Trophoblast cell (in vitro differentiated cells and primary cell): Measurements from ENCODE around the gene WDR76.

Experiments
- DNase-seq, 2 donors: peaks; one replicate each; pipeline ENCODE4 v3.0.0-alpha.2; 2016
- H2AFZ ChIP-seq: 2 replicates; pipeline ENCODE4 v1.6.1; 2013; ENCODE audit warnings: low read length, moderate library complexity, mild to moderate bottlenecking; ENCODE audit not compliant: insufficient read depth, poor library complexity
- H2AK5ac ChIP-seq: 2 replicates; pipeline ENCODE4 v1.6.1; 2013; ENCODE audit warnings: mild to moderate bottlenecking, low read length
- H2BK120ac ChIP-seq: 2 replicates; pipeline ENCODE4 v1.6.1; 2013; ENCODE audit warnings: low read length, mild to moderate bottlenecking, moderate library complexity; ENCODE audit not compliant: insufficient read depth, poor library complexity
- H2BK12ac ChIP-seq: 2 replicates; pipeline ENCODE4 v1.6.1; 2013; ENCODE audit warnings: mild to moderate bottlenecking, low read length, moderate library complexity
- H2BK5ac ChIP-seq: 2 replicates; pipeline ENCODE4 v1.6.1; 2013; ENCODE audit warnings: low read length, low read depth, moderate library complexity, mild to moderate bottlenecking; ENCODE audit not compliant: poor library complexity
- H3K14ac ChIP-seq: 2 replicates; pipeline ENCODE4 v1.6.1; 2013; ENCODE audit warnings: mild to moderate bottlenecking, low read length
- H3K18ac ChIP-seq: 2 replicates; pipeline ENCODE4 v1.6.1; 2013; ENCODE audit warnings: mild to moderate bottlenecking, low read length
- H3K23ac ChIP-seq: 2 replicates; pipeline ENCODE4 v1.6.1; 2013; ENCODE audit warnings: low read length
- H3K27ac ChIP-seq: 2 replicates; pipeline ENCODE4 v1.5.1; 2013; ENCODE audit warnings: low read depth, mild to moderate bottlenecking, inconsistent platforms, low read length, moderate library complexity
- H3K27me3 ChIP-seq: 2 replicates; pipeline ENCODE4 v1.6.1; 2013; ENCODE audit warnings: inconsistent platforms, mild to moderate bottlenecking, low read length, moderate library complexity; ENCODE audit not compliant: insufficient read depth
- H3K36me3 ChIP-seq, 2 experiments: 1 replicate in 1 of 2; 2 replicates in 1 of 2; pipeline ENCODE4 v1.6.1; 2013; ENCODE audit warnings: low read length in 2 of 2, mild to moderate bottlenecking in 2 of 2, moderate library complexity in 1 of 2; ENCODE audit not compliant: insufficient read depth in 2 of 2, control insufficient read depth in 1 of 2
- H3K4ac ChIP-seq: 2 replicates; pipeline ENCODE4 v1.6.1; 2013; ENCODE audit warnings: low read depth, mild to moderate bottlenecking, low read length, moderate library complexity
- H3K4me1 ChIP-seq, 2 experiments: 1 replicate in 1 of 2; 2 replicates in 1 of 2; pipeline ENCODE4 v1.6.1; 2013; ENCODE audit warnings: low read length in 2 of 2, mild to moderate bottlenecking in 2 of 2, moderate library complexity in 1 of 2; ENCODE audit not compliant: insufficient read depth in 2 of 2, control insufficient read depth in 1 of 2
- H3K4me2 ChIP-seq: 2 replicates; pipeline ENCODE4 v1.6.1; 2013; ENCODE audit warnings: inconsistent platforms, mild to moderate bottlenecking, low read length, moderate library complexity
- H3K4me3 ChIP-seq: 2 replicates; pipeline ENCODE4 v1.5.1; 2013; ENCODE audit warnings: mild to moderate bottlenecking, low read depth, low read length, inconsistent platforms
- H3K79me1 ChIP-seq: one replicate; pipeline ENCODE4 v1.6.1; 2013; ENCODE audit warnings: low read length
- H3K79me2 ChIP-seq: 2 replicates; pipeline ENCODE4 v1.6.1; 2013; ENCODE audit warnings: low read length, mild to moderate bottlenecking; ENCODE audit not compliant: control insufficient read depth, insufficient read depth, poor library complexity
- H3K9ac ChIP-seq: 2 replicates; pipeline ENCODE4 v1.6.1; 2013; ENCODE audit warnings: mild to moderate bottlenecking, low read length
- H3K9me3 ChIP-seq: 2 replicates; pipeline ENCODE4 v1.6.1; 2013; ENCODE audit warnings: low read depth, mild to moderate bottlenecking, control low read depth, inconsistent platforms, low read length; ENCODE audit not compliant: insufficient read depth
- H4K12ac ChIP-seq: 2 replicates; pipeline ENCODE4 v1.6.1; 2013; ENCODE audit warnings: low read depth, mild to moderate bottlenecking, low read length, moderate library complexity
- H4K8ac ChIP-seq: 2 replicates; pipeline ENCODE4 v1.6.1; 2013; ENCODE audit warnings: low read depth, mild to moderate bottlenecking, low read length, moderate library complexity
- H4K91ac ChIP-seq: one replicate; pipeline ENCODE4 v1.6.1; 2013; ENCODE audit warnings: low read depth, mild to moderate bottlenecking, low read length, moderate library complexity
- WGBS: extraction: QIAGEN DNeasy Blood & Tissue Kit; methylation state at CpG from one replicate; pipeline ENCODE4 v1.1.7; 2013; ENCODE audit warnings: missing lambda C conversion rate; ENCODE audit not compliant: insufficient read length, insufficient coverage; ENCODE audit errors: extremely low coverage; 5-methylcytosine and 5-hydroxymethylcytosine counted together

The WDR76 gene

GRCh38 chr15:43889042-43889441 is 62.2 kb downstream of the WDR76 start:
- no peak overlapping the region for H3K14ac ChIP-seq
- no CpG with 5 or more reads among the region's 3 CpGs for WGBS
- no peaks in the 10 kb centered on the region for H3K79me2 ChIP-seq
- no peaks in the 10 kb centered on the region for H3K36me3 ChIP-seq
- no peak for DNase-seq
- H3K27me3 ChIP-seq = no peaks in the 10 kb centered on the region
- no peak overlapping the region for H2AK5ac ChIP-seq
- H3K4me2 ChIP-seq = no peak overlapping the region
- no peaks in the 10 kb centered on the region for H3K79me1 ChIP-seq
- no peak overlapping the region for H3K9ac ChIP-seq
- no peak overlapping the region for H2BK120ac ChIP-seq
- no peak overlapping the region for H3K27ac ChIP-seq
- H2BK12ac ChIP-seq = no peak overlapping the region
- no peak overlapping the region for H4K91ac ChIP-seq
- H3K4ac ChIP-seq = no peak overlapping the region
- no peaks in the 10 kb centered on the region for H3K9me3 ChIP-seq
- H4K8ac ChIP-seq = no peak overlapping the region
- no peak overlapping the region for H2BK5ac ChIP-seq
- no peak overlapping the region for H2AFZ ChIP-seq
- H4K12ac ChIP-seq = no peak overlapping the region
- no peak overlapping the region for H3K23ac ChIP-seq
- no peak overlapping the region for H3K4me3 ChIP-seq
- no peak overlapping the region for H3K18ac ChIP-seq
- H3K4me1 ChIP-seq = no peaks in the 10 kb centered on the region

DNA sequence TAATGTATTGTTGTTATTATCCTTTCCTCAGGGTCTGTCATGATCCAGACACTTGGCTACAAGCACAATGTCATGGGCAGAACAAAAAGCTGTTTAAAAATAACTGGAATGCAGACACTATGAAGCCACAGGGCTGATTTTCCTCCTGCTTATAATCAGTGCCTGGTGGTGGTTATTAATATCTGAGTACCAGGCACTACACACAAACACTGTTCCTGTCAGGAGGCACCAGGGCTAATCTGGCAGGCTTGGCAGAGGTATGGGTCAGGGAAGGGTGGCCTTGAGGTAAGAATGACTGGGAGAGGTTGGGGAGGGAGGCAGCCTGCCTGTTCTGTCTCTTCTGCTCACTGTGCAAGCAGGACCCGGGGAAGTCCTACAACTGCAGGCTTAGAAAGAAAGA is 67.2 kb downstream of the WDR76 start:
- H2AFZ ChIP-seq = no peak overlapping the region
- H2BK120ac ChIP-seq = no peak overlapping the region
- no peak overlapping the region for H2AK5ac ChIP-seq
- H3K4me3 ChIP-seq = no peak overlapping the region
- H4K8ac ChIP-seq = no peak overlapping the region
- no peak overlapping the region for H3K27ac ChIP-seq
- no peaks in the 10 kb centered on the region for H3K36me3 ChIP-seq
- H3K79me2 ChIP-seq = no peaks in the 10 kb centered on the region
- no peak overlapping the region for H3K23ac ChIP-seq
- no peak for DNase-seq
- H3K4ac ChIP-seq = no peak overlapping the region
- H3K9me3 ChIP-seq = no peaks in the 10 kb centered on the region
- H3K27me3 ChIP-seq = no peaks in the 10 kb centered on the region
- H3K14ac ChIP-seq = no peak overlapping the region
- H3K4me1 ChIP-seq = no peaks in the 10 kb centered on the region
- H2BK12ac ChIP-seq = no peak overlapping the region
- no peak overlapping the region for H4K91ac ChIP-seq
- no CpG with 5 or more reads among the region's 1 CpG for WGBS
- no peak overlapping the region for H3K4me2 ChIP-seq
- no peak overlapping the region for H2BK5ac ChIP-seq
- H3K9ac ChIP-seq = no peak overlapping the region
- no peak overlapping the region for H4K12ac ChIP-seq
- no peak overlapping the region for H3K18ac ChIP-seq
- H3K79me1 ChIP-seq = no peaks in the 10 kb centered on the region

- DNase-seq = no peak
- Histone ChIP-seq H3K9ac (no peak overlapping the region), H2AFZ (no peak overlapping the region), H3K79me1 (peaks cover 2% of the 10 kb centered on the region), H2BK120ac (no peak overlapping the region), H3K4me1 (no peaks in the 10 kb centered on the region), H3K4me2 (no peak overlapping the region), H2BK12ac (no peak overlapping the region), H3K4ac (no peak overlapping the region), H2BK5ac (no peak overlapping the region), H3K14ac (no peak overlapping the region), H4K91ac (no peak overlapping the region), H3K4me3 (no peak overlapping the region), H3K79me2 (no peaks in the 10 kb centered on the region), H3K27ac (no peak overlapping the region), H3K23ac (no peak overlapping the region), H3K18ac (no peak overlapping the region), H4K8ac (no peak overlapping the region), H3K36me3 (no peaks in the 10 kb centered on the region), H2AK5ac (no peak overlapping the region), H3K27me3 (no peaks in the 10 kb centered on the region), H4K12ac (no peak overlapping the region), H3K9me3 (no peaks in the 10 kb centered on the region)
- WGBS = no CpG with 5 or more reads among the region's 5 CpGs
Observed at GRCh38 chr15:43895586-43895985, 68.8 kb downstream of the WDR76 start.

DNA sequence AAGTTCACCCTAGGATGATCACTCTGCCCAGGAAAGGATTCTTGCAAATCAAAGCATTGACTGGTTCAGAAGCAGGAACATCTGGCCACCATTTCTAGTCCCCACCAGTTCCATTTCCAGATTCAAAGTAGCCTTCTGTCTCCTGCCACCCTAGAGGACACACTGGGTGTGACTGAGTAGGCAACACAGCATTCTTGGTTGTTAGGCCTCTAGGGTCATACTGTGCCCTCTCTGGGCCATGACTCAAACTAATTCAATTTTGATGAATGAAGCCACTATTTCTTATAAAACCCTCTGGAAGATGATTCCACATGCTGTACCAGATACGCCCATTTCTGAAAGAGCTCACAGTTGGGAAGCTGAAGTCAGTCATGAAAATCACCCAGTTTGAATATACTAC is 69.7 kb downstream of the WDR76 start:
- Histone ChIP-seq H3K27ac (no peak overlapping the region), H3K23ac (peak overlapping the region; percentile 9), H3K4ac (no peak overlapping the region), H4K91ac (no peak overlapping the region), H2BK120ac (no peak overlapping the region), H3K36me3 (no peaks in the 10 kb centered on the region), H3K9me3 (no peaks in the 10 kb centered on the region), H4K12ac (no peak overlapping the region), H3K79me2 (no peaks in the 10 kb centered on the region), H3K79me1 (peaks cover 2% of the 10 kb centered on the region), H2BK12ac (no peak overlapping the region), H3K4me1 (peaks cover 3 to 4% of the 10 kb centered on the region in 2 experiments), H4K8ac (no peak overlapping the region), H3K4me3 (no peak overlapping the region), H2AFZ (no peak overlapping the region), H2AK5ac (no peak overlapping the region), H3K14ac (no peak overlapping the region), H3K18ac (no peak overlapping the region), H3K9ac (no peak overlapping the region), H3K4me2 (no peak overlapping the region), H3K27me3 (no peaks in the 10 kb centered on the region), H2BK5ac (no peak overlapping the region)
- no CpG with 5 or more reads among the region's 1 CpG for WGBS
- DNase-seq = no peak
